Lower leg skin (tissue), 4 donors: ENCODE results near the gene RPL22. TPM values are rescaled to one million over a fixed set of nuclear protein-coding genes. Genes with fewer than 3 reads are reported as not detected.

Source experiments
- DNase-seq, 2 donors: peaks; one replicate each; pipeline ENCODE4 v3.0.0-alpha.2; 2019; ENCODE audit warnings: low spot score in 2 of 2
- H3K4me3 ChIP-seq: fragments of 200-600 bp; sonication (generic); 2 replicates; pipeline ENCODE4 v1.5.1; 2017; ENCODE audit warnings: mild to moderate bottlenecking, low read depth; ENCODE audit not compliant: poor library complexity, severe bottlenecking
- POLR2A ChIP-seq, 2 donors: fragments of 450-650 bp; IDR thresholded peaks; one replicate each; pipeline ENCODE4 v1.6.1; 2016 to 2017; ENCODE audit warnings: antibody characterized with exemption in 2 of 2, mild to moderate bottlenecking in 1 of 2, moderate library complexity in 1 of 2
- WGBS, 2 donors: methylation state at CpG; one replicate each; pipeline ENCODE4 v1.1.5; 2018; 5-methylcytosine and 5-hydroxymethylcytosine counted together
- intact Hi-C: fragments of 100-400 bp; cut with DNase I; formaldehyde crosslinking; loops from one replicate; pipeline ENCODE4 v1.15.0; 2023; ENCODE audit warnings: low total_unique reads
- total RNA-seq, 4 donors: library from RNA; depleted of rRNA; stranded (reverse); fragments of >200 nt; gene quantifications; one replicate each; pipeline ENCODE4 v1.1.0, GENCODE V29; 2016
- TF ChIP-seq, protein P1 (sequence below), 3 donors: fragments of 450-650 bp; IDR thresholded peaks; one replicate each; pipeline ENCODE4 v1.5.1; 2016; ENCODE audit warnings: antibody characterized with exemption in 3 of 3, mild to moderate bottlenecking in 3 of 3, moderate library complexity in 2 of 3

The RPL22 gene
- total RNA-seq, 4 donors from 2014 or later, result 122 to 216 (median 179) TPM

DNA sequence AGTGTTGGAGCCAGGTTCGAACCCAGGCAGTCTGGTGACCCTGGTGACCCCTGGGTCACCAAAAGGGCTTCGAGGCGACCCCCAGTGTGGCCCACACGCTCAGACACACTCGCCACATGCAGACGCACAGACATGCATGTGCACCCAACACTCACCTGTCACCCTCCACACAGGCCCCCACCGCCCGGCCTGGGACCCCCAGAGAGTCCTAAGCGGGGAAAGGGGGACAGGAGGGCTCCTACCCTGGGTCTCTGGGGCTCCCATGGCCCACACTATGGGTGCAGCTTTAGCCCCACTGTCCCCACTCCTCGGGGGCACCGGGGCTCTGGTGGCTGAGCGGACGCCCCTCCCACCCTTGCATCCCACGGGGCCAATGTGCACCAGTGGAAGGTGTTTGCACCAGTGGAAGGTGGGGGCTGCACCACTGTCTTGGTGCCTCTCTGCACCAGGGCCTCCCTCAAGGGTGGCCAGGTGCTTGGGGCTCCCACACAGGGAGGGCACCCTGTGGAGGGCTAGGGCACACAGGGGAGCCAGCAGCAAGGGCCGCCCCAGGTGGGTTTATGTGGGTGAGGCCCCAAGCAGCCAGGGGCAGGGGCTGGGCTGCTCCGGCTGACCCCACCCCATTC, 29.2 kb downstream of the RPL22 start:
- TF ChIP-seq, protein P1, sequence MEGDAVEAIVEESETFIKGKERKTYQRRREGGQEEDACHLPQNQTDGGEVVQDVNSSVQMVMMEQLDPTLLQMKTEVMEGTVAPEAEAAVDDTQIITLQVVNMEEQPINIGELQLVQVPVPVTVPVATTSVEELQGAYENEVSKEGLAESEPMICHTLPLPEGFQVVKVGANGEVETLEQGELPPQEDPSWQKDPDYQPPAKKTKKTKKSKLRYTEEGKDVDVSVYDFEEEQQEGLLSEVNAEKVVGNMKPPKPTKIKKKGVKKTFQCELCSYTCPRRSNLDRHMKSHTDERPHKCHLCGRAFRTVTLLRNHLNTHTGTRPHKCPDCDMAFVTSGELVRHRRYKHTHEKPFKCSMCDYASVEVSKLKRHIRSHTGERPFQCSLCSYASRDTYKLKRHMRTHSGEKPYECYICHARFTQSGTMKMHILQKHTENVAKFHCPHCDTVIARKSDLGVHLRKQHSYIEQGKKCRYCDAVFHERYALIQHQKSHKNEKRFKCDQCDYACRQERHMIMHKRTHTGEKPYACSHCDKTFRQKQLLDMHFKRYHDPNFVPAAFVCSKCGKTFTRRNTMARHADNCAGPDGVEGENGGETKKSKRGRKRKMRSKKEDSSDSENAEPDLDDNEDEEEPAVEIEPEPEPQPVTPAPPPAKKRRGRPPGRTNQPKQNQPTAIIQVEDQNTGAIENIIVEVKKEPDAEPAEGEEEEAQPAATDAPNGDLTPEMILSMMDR (IDR thresholded peaks at IDR 0.05), result no peak
- no peak for TF ChIP-seq POLR2A (IDR thresholded peaks at IDR 0.05)
- DNase-seq, result no peak
- intact Hi-C loops, result no loop called here
- H3K4me3 ChIP-seq, result no peak overlapping the region
- WGBS, 2 donors, result 63 to 64% methylated on average over 7 to 15 of the region's 16 CpGs

DNA sequence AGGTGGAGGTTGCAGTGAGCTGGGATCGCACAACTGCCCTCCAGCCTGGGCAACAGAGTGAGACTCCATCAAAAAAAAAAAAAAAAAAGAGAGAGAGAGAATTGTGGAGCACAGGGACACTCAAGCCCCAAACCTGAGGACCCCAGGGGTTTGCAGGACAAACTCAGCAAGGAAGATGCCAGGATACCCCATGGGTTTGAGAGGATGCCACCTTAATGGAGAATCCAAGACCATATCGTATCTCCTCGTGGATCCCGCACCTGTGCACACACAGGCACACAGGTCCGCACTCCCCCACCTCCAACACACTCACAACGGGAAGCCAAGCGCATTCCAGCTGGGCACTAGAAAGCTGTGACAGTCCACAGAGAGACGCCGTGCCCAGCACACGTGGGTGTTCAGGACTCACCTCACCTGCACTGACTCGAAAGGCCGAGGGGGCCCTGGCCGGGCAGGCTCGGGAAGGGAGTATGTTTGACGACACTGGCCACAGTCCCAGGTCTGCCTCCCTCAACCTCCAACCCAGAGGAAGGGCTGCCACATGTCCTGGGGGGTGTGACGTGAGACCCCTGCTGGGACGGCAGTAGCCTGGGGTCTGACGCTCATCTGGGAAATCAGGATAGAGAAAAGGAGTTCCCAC, 30.3 kb downstream of the RPL22 start:
- TF ChIP-seq, protein P1 (IDR thresholded peaks at IDR 0.05), result no peak
- TF ChIP-seq POLR2A (IDR thresholded peaks at IDR 0.05), result no peak
- DNase-seq, result no peak
- intact Hi-C loops, result no loop called here
- H3K4me3 ChIP-seq, result no peak overlapping the region
- WGBS, 2 donors, result 71 to 77% methylated on average over 18 of the region's 18 CpGs

DNA sequence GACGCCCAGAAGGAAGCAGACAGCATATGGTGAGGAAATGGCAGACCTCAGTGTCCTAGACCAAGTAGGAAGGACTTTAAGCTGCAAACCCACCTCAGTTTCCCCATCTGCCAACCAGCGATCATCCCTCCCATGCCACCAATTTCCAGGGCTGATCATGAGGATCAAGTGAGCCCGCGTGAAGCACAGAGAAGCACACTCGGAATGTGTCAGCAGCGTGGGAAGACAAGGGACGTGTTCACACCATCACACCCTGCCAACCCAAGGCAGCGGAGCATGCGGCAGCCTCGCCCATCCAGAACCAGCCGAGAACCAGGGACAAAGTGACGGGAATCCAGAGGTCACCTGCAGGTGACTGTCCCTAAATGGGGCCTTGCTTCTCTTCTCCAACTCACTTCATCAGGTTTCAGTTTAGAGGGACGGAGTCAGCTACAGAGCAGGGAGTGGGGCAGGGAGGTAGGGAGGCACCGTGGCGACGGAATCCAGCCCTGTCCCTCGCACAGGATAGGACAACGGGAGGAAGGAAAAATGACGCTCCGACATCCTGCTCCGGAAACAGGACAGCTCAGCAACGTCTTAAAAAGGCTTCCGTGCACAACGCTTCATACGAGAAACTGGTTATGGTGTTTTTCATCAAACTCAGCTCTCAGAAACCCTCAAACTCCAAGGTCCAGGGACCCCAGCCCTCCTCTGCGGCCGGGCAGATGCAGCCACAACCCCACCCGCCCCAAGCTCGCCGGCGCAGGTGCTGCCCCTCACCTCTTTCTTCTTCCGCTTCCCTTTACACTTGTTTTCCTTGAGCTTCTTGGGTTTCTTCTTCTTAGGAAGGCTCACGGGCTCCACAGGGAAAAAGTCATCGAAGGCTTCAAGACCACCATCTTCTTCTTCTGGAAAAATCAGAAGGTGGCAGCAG, 31.7 kb downstream of the RPL22 start:
- WGBS, 2 donors, result 77 to 79% methylated on average over 34 of the region's 34 CpGs
- no peak for TF ChIP-seq POLR2A (IDR thresholded peaks at IDR 0.05)
- H3K4me3 ChIP-seq, result no peak overlapping the region

GRCh38 chr1:6166655-6167390, 32.6 kb downstream of the RPL22 start:
- TF ChIP-seq, protein P1 (IDR thresholded peaks at IDR 0.05), result no peak
- no peak for TF ChIP-seq POLR2A (IDR thresholded peaks at IDR 0.05)

More for the DNA sequence above, 31.7 kb downstream of the RPL22 start:
- intact Hi-C loops, result no loop called here
- no peak for DNase-seq

DNA sequence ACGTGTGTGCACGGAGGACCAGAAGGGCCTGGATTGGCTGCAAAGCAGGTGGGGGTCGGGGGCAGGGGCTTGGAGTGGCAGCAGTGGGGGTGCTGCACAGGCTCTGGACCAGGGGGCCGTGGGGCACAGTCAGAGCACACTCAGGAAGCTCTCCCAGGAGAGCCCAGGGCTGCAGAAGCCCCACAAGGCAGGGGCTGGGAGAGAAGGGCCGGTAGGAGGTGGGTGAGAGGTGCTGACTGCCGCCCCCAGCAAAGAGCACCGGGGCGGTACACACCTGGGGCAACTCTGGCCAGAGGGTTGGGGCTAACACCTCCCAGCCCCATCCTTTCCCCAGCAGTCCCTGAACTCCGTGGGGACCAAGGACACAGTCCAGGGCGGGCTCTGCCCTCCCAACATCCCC, 33.2 kb downstream of the RPL22 start:
- H3K4me3 ChIP-seq, result no peak overlapping the region
- intact Hi-C loops, result no loop called here
- 61 to 79% methylated on average over 7 to 9 of the region's 10 CpGs for WGBS, 2 donors
- no peak for DNase-seq
- TF ChIP-seq, protein P1 (IDR thresholded peaks at IDR 0.05), result no peak
- TF ChIP-seq POLR2A (IDR thresholded peaks at IDR 0.05), result no peak

More at GRCh38 chr1:6166655-6167390, 32.6 kb downstream of the RPL22 start:
- intact Hi-C loops, result no loop called here
- H3K4me3 ChIP-seq, result no peak overlapping the region
- DNase-seq, result no peak
- WGBS, 2 donors, result 68 to 80% methylated on average over 15 to 19 of the region's 19 CpGs
